ENCODE data around the gene PTPN9.
"Not testable (repeated sequence)": the region's sequence is repeated elsewhere in the genome, so short reads cannot be mapped to it uniquely, and the experiment has no call there.

The PTPN9 gene

DNA sequence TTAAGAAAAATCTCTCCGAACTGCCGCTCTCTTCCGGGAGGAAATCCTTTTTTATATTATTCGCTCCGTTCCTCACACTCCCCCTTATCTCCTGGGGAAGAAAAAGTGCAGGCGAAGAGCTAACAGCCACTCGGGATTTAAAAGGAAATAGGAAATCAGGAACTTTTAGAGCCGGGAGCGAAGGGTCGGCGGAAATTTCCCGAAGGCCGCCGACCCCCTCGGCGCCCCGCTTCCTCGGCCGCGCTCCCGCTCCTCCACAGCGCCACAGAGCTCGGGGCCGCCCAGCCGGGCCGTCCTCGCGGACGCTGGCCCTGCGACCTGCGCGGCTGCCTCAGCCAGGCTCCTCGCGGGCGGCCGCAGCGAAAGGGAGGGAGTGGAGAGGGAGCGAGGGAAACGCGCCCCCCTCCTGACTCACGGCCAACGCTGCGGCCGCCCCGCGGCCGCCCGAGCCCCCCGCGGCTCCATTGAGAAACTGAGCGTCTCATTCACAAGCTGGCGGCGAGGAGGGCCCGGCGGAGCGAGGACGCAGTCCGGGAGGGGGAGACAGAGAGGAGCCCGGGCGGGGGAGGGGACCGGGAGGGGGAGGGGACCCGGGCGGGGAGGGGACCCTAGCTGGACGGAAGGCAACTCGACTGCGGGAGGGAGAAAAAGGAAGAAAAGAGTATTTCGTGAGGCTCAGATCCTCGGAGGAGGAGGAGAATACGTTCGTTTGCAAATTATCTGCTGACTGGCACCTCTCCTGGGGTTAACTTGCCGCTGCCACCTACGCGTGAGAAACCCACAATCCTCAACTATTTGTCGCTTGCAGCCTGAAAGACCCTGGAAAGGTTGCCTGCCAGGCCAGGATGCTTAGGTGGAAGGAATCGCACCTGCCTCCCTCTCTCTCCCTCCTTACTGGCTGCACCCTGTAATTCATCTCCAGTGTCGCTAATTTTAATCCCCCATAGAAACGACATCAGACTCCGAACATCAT is at the start of gene PTPN9:
Gene PTPN9, minus strand, starts transcription at position 368 of the 973 bp plus-strand sequence. CDS start 539 bp downstream, outside the sequence.
- DNase-seq (ENCODE audit: low spot score), result peak; percentile 64

DNA sequence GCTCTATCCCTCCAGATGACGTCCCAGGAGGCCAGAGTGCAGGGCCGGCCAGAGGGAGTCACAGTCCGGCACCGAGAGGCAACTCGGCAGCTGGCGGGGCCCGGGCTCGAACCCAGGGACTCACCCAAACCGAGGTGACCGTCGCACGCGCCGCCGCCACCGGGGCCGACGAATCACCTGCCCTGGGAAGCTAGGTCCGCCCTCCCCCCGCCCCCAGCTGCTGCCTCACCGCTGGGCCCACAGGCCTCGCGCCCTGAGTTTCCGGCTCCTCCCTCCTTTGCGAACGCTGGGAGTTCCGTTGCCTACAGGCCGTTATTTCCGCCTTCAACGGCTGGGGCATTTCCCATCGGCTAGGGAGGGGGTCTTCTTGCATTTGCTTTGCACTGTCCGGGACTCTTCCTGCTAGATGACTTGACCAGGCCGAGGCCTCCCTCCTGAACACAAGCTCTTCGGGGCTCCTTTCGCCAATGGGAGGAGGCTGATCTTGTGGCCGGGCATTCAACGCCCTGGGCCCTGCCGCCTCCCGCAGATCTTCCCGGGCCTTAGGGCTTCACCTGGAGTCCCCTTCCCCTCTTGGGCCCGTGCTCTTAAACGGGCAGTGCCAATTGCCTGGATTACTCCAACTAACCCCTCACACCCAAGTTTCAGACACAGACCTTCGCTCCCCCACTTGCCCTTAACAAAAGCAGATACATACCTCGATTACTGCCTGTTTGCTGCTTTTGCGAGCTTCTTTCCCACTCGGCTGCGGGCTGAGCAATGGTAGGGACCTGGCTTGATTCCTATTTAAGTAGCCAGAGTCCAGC is 46.6 kb upstream of the PTPN9 start, which contains the start of gene SNUPN:
Gene SNUPN, minus strand, starts transcription at position 184 of the 806 bp plus-strand sequence. CDS start 4,674 bp downstream, outside the sequence.
- DNase-seq (ENCODE audit: low spot score), result peak; percentile 94

DNA sequence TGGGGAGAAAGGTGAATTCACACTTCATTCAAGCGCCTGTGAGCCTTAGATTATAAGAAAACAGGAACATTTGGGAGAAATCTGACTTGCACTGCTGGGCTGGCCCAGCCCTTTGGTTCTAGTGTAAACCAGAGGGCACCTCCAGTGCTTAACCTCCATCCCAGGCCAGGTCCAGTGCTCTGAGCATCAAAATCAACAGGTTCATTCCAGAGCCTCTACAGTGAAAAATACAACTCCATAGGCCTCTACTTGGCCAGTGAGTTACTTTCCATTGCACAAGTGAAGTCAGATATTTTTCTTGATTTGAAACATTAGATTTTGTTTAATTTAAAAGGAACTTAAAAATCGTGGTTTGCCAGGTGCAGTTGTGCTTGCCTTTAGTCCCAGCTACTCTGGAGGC is 43.4 kb upstream of the PTPN9 start:
- DNase-seq (ENCODE audit: low spot score), result no peak

DNA sequence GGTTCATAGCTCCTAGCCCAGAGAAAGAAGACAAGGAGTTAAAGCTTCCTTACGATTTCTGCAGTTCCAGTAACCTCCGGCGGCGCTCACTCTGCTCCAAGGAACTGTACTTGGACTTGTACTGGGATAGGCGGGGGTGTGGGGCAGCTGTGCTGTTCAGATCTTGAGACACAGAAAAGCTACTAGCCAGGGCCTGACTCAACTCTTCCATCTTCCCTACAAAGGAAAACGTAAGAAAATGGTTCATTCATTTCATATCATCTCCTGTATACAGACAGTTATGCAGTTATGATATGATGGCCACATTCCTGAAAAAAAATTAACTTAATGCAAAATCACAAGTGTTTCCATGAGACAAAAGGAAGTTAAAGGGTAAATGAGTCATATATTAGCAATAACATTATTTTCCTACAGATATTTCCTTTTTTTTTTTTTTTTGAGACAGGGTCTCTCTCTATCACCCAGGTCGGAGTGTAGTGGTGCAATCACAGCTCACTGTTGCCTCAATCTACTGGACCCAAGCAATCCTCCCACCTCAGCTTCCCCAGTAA is 41.8 kb upstream of the PTPN9 start:
- no peak for DNase-seq (ENCODE audit: low spot score)

DNA sequence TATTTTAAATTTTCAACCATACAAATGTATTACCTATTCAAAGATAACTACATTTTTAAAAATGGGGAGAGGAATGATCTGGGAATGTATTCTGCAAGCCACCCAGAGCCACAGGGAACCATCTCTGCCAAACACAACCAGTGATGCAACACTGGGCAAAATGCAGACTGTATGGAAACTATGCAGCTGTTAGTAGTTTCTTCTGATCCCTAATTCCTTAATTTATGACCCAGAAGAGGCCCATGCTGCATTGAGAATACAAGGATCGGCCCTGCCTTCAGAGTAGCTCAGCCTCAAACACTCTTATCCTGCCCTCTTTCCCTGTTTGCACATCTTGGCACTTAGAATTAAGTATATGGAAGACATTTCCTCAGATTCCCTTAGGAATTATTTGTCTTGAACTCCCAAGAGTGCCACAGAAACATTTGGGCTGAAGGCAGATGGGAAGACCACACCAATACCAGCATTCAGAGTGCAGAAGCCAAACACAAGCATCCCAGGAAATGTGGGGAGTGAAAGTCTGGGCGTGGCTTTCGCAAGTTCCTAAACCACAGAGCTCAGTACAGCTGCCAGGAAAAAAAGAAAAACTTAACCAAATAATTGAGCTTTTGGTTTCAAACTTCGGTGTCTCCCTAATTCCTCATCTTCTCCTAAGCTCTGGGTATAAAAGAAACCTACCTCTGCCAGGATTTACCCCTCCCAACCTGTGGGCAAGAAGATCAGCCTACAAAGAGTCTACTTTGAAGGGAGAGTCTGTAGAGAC is 41.1 kb upstream of the PTPN9 start:
- no peak for DNase-seq (ENCODE audit: low spot score)

DNA sequence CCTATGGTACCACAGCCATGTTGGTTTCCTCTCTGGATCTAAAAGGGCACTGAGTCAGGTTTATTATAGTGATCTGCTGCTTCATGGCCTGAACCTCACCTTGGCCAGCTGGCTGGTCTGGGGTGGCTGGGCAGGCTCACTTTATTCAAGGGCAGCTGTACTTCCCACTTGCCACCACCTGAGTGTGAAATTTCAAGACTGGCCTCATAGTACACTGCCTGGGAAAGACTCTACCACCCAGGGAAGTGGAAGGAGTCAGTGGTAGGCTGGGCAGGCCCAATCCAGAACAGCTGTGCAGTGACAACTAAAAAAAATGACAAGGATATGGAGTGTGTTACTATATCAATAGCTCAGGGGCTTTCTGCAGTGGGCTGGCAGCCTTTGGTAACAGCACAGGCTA is 37.7 kb upstream of the PTPN9 start:
- DNase-seq (ENCODE audit: low spot score), result no peak

DNA sequence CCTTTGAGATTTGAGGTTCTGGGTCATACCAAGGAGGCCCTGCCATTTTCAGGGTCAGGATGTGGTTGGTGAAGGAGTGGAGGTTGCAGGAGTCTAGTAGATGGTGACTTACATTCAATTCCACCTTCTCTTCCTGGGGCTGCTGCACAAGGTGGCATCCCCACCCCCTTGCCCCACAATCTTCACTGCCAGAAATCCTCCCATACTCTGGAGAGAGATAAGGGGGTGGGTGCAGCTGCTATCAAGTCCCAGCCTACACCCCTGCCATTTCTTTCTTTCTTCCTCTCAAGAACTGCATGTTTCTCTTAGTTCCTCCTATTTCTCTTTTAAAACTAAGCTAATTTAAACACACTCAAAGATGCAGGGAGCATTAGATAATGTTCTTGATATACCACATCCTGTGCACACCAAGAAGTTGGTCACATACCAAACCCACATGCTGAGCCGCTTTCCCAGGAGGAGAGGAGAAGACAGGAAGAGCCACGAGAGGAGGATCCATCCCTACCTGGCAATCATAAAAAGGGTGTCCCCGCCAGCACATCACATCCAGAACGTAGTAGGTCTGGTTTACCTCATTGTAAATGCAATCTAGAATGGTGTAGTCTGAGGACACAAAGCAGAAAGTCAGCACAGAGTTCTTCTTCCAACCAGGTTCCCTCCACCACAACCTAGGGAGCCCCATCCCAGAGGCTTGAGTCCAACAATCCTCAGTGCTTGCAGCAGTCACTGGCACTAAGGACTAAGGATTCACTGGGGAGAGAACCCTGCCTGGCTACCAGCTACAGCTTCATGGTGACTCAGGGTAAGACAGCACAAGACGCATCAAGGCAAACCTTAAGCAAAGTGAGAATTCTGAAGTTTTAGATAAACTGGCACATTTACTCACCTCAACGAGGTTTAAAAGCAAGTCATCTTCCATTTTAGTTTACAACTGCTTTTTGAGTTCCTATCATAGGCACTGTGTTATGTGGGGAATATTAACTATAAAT is 27.9 kb upstream of the PTPN9 start:
- peak; percentile 48 for DNase-seq (ENCODE audit: low spot score)

DNA sequence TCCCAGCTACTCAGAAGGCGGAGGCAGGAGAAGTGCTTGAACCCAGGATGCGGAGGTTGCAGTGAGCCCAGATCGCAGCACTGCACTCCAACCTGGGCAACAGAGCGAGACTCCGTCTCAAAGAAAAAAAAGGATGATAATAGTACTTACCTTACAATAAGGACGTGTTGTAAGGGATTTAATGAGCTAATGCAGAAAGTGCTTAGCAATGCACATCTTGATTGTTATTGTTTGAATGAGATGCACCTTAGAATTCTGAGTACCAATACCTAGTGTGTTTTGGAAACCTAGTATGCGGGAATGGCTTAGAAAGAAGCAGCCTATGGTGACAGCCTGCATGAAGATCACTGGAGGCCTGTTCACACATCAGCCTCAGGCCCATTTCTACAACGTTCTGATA is 26.9 kb upstream of the PTPN9 start:
- DNase-seq (ENCODE audit: low spot score), result no peak

DNA sequence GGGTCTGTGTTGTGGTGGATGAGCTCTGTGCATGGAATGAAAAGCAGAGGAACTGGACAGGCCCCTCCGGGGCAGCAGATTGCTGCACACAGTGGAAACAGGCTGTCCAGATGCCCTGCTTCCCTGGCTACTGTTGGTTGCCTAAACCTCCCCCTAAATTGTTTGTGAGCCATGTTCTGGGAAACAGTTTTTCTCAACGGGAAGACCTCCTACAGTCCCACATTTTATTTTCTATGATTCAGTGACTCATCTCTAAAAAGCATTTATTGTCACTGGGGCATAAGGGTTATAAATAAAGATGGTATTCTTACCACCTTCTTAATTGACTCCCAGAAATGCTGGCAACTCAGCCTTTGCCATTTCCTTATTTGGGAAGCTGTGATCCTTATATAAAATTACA is 20.3 kb upstream of the PTPN9 start:
- no peak for DNase-seq (ENCODE audit: low spot score)

DNA sequence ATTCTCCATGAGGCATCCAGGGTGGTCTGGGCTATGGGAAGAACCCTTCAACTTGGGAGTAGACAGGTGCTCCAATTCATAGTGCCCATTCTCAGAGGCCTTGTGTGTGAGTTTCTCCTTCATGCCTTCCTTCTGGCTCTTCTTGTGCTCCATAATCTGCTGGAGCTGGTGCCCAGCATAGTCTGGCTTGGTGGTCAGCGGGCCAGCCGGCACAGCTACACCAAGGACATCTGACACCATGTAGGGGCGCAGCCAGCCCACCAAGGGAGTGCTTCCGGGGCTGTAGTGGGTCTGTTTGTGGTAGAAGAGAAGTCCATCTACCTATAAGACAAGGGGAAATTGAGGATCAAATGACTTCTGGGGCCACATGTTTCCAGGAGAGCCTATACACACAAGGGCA is 19.2 kb upstream of the PTPN9 start:
- DNase-seq (ENCODE audit: low spot score), result no peak

DNA sequence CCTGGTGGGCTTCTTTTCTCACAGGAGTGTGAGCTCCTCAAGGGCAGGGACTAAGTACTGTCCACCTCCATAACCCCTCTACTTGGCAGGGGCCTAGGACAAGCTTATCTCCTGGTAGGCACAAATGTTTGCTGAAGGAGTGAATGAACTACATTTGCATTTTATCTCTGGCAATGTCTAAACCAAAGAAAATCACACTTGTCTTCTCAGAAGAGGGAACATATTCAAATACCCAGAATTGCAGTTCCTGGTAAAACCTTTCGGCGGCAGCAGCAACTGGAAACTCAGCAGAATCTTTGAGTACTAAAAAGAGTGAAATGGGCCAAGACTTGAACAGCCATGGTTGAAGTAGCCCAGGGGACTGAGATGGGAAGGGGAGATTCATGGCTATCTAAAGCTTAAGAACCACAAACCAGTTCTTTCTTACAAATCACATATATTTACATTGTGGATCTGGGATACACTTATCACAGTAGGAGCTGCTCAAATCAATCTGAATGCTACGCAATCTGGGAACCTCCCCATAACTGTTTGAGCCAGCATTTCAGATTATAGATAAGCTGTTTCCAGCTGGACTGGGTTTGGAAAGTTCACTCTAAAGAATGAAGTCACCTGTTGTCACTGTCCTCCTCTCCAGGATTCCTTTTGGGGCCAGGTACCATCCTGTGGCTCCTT is 18.7 kb upstream of the PTPN9 start:
- DNase-seq (ENCODE audit: low spot score), result peak; percentile 12

DNA sequence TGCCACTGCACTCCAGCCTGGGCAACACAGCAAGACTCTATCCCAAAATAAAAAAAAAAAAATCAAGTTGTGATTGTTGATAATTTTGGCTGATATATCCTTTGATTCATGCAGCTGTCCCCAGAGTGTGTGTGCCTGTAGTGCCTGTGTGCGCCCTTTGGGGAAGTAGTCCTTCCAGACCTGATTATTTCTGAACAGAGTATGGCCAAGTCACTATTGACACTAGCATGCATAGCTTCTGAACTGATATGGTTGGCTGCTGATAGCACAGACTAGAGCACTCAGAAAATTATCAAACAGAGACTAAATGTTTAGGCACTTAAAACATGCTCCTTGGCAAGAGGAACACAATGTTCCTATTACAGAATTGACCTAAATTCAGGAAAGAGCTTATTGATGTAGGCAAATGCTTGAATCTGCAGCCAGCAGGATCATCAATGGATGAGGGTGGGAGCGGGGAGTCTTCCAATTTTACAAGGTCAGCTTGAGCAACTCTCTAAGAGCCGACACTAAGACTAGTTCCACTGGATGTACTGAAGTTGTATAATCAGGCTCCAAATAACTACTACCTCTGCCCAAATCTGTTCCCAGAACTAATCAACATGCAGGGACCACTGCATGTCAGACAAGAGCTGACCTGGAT is 17.7 kb upstream of the PTPN9 start:
- DNase-seq (ENCODE audit: low spot score), result no peak

DNA sequence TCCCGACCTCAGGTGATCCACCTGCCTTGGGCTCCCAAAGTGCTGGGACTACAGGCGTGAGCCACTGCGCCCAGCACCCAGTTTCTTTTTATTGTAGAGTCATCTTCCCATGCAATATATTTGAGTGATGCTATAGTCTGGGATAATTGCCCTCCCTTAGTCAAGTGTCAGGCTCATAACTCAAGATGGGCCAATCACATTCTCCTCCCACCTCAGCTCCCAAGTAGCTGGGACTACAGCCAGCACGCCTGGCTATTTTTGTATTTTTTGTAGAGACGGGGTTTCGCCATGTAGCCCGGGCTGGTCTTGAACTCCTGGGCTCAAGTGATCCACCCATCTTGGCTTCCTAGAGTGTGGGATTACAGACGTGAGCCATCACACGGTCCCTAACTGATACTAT is 15.2 kb upstream of the PTPN9 start:
- DNase-seq (ENCODE audit: low spot score), result no peak

DNA sequence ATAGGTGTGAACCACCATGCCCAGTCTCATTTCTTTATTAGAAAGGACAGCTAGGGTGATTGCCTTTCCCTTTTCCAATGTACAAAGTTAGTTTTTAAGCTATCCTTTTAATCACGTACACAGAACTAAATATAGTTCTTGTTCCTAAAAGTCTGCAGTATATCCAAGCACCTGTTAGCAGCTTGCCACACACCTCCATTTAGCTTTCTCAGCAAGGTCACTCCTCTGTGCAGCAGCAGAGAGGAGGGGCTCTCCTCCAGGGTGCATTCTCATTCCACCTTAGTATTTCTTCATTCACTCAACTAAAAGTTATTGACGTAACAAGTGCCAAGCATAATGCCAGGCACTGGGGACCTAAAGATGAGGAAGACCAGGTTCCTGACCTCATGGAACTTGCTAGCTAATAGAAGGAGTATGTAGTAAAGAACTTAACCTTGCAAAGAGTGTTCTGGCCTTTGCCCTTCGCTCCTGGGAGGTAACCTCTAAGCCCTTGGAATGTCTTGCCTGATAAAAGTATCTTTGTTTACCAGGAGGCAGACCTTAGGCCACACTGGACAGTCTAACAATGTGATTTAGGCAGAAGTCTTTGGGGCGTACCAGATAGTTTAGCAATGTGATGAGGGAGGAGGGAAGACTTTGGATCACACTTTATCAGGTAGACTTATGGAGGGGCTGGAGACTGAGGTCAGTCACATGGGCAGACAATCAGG is 12.7 kb upstream of the PTPN9 start:
- DNase-seq (ENCODE audit: low spot score), result no peak

DNA sequence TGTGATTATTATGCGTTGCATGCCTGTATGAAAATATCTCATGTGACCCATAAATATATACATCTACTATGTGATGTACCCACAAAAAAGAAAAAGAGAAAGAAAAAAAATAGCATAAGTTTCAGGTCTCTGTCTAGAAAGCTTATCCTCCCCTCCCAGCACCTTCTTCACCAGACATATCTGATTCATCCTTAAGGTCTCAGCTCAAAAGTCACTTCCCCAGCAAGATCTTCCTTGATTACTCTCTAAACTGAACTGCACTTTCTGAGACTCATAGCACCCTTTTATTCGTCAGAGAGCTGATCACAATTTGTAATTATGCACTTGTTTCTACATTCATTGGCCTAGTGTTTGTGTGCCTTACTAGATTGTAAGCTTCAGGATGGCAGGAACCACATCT is 11.1 kb upstream of the PTPN9 start:
- DNase-seq (ENCODE audit: low spot score), result no peak

DNA sequence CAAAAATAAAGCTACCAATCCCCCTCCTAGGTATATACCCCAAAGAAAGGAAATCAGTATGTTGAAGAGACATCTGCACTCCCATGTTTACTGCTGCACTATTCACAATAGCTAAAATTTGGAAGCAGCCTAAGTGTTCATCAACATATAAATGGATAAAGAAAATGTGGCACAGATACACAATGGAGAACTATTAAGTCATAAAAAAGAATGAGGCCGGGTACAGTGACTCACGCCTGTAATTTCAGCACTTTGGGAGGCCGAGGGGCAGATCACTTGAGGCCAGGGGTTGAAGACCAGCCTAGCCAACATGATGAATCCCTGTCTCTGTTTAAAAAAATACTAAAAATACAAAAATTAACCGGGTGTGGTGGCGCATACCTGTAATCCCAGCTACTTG is 10.0 kb upstream of the PTPN9 start:
- no peak for DNase-seq (ENCODE audit: low spot score)

DNA sequence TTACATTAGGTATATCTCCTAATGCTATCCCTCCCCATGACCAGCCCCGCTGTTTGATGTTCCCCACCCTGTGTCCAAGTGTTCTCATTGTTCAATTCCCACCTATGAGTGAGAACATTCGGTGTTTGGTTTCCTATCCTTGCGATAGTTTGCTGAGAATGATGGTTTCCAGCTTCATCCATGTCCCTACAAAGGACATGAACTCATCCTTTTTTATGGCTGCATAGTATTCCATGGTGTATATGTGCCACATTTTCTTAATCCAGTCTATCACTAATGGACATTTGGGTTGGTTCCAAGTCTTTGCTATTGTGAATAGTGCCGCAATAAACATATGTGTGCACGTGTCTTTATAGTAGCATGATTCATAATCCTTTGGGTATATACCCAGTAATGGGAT is 7.3 kb upstream of the PTPN9 start:
- not testable (repeated sequence) for DNase-seq (ENCODE audit: low spot score)

DNA sequence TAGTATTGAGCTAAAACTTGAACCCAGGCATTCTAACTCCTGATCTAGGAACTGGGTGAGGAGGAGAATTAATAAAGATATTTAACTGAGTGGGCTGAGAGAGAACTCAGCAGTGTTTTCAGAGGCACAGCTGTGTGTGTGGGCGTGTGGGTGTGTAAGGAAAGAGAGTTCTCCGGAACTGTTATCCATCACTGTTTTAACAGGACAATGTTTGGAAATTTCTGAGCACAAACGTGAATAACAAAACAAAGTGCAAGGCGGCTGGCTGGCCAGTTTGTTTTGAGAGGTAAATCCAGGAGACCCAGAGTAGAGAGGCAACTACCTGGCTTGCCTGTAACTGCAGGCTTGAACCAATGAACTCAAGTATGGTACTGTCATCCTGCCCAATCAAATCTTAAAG is 5.0 kb upstream of the PTPN9 start:
- DNase-seq (ENCODE audit: low spot score), result no peak

DNA sequence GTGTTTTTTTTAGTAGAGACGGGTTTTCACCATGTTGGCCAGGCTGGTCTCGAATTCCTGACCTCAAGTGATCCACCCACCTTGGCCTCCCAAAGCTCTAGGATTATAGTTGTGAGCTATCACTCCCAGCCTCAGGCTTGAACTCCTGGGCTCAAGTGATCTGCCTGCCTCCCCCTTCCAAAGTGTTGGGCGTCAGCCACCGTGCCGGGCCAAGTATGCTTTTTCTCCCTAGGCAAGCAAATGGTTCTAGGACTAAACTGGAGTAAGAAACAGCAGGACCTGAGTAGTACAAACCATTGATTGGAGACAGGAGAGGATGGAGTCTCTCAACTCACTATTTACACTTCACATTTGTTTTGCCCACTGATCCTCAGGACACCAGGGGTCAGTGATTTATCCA is 4.6 kb upstream of the PTPN9 start:
- no peak for DNase-seq (ENCODE audit: low spot score)
